Hematopoietic multipotent progenitor cell treated with erythropoietin and hydrocortisone succinate and interleukin-3 and kit ligand, for 17 days (in vitro differentiated cells): ENCODE results near the gene ARHGEF2.

Source experiments
- DNase-seq: peaks from one replicate; pipeline ENCODE4 v3.0.0-alpha.2; 2015; ENCODE audit warnings: low spot score

The ARHGEF2 gene

DNA sequence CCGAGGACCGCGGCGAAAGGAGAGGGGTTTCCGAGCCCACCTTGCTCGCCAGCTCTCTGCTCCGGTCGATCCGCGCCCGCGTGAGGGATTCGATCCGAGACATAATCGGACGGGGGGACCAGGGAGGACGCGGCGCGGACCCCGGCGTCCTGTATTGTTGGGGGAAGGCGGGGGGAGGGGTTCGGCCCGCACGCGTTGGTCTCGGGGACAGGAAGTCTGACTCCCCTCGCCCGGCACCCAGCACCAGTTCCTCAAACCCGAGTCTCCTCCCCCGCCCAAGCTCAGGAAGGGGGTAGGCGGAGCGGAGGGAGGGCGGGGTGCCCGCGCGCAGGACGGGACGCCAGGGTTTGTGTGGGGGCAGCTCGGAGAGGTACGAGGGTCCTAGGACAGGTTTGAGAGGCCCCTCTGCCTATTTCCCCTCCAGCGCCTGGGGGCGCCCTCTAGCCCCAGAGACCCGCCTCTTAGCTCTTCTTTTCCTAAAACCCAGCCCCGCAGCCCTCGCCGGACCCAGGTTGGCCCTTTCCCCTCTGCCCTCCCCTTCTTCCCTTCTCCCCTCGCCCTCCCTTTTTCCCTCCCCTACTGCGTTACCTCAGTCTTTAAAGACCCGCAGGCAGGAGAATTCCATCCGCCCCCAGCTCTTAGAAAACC, at the start of gene ARHGEF2:
Gene ARHGEF2 (minus strand): TSS at position 223 of the 648 bp plus-strand sequence. CDS start 120 bp downstream, at position 103.
- DNase-seq: peak; percentile 77

DNA sequence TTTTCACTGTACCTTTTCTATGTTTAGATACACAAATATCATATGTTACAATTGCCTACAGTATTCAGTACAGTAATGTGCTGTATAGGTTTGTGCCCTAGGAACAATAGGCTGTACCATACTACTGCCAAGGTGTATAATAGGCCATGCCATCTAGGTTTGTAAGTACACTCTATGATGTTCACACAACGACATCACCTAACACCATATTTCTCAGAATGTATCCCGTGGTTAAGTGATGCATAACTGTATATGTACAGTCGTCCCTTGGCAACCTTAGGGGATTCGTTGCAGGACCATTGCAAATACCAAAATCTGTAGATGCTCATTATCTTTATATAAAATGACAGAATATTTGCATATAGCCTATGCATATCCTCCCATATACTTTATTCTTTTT, 48.2 kb upstream of the ARHGEF2 start:
- no peak for DNase-seq

DNA sequence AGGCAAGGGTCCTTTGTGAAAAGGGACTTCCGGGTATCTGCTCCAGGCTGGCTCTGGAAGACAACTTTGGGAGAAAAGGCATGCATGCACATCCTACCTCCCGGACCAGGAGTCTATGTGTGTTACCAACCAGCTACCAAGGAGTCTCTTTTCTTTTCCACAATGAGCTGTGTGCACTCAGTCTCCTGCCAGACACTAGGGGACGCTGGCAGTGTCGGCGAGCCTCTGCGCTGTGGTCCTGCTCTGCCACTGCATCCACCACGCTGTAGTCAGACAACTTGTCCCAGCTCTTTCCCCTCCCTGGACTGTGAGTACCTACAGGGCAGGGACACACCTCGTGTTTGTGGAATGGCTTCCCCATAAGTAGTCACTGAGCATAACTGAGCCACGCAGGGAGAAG, 47.5 kb upstream of the ARHGEF2 start:
- no peak for DNase-seq

DNA sequence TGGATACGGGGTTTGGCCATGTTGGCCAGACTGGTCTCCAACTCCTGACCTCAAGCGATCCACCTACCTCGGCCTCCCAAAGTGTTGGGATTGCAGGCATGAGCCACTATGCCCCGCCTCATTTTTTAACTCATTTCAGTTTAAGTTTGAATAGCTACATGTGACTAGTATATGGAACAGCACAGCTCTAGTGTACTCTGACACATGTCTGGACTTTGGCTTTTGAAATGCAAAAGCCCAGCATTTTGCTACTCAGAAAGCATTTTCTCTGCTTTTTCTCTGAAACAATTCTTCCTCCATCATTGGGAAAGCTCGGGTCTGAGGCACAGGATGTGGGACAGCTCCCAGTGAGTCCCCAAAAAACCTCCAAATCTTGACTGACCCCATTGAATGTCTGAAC, 46.5 kb upstream of the ARHGEF2 start:
- no peak for DNase-seq

DNA sequence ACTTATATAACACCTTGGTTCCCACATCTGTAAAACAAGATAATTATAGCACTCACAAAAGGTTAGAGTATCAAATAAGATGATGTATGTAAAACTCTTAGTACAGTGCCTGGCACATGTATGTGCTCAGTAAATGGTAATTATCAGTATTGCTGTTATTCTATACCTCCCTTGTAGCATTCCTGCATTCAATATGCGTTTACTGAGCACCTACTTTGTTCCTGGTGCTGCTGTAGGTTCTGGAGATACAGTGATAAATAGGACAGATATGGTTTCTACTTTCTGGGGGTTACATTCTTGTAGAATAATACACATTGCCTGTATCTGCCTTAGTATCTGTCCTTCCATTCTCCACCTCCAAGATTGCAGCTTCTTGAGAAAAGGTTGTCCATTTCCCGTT, 43.6 kb upstream of the ARHGEF2 start:
- DNase-seq: no peak

DNA sequence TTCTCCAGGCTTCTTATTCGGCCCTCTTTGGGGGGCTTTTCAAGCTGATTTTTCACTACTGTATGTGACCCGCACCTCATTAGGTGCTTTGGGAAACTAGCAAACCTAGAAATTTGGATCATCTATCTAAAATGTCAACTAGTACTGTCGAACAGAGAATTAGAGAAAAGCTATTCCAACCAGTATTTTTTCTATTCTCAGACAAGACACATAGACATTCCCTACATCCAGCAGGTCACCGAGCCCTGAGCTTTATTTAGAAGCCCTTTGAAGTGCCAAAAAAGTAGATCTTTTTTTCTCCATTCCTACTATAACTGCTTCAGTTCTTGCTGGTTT, 42.7 kb upstream of the ARHGEF2 start:
- DNase-seq: no peak

DNA sequence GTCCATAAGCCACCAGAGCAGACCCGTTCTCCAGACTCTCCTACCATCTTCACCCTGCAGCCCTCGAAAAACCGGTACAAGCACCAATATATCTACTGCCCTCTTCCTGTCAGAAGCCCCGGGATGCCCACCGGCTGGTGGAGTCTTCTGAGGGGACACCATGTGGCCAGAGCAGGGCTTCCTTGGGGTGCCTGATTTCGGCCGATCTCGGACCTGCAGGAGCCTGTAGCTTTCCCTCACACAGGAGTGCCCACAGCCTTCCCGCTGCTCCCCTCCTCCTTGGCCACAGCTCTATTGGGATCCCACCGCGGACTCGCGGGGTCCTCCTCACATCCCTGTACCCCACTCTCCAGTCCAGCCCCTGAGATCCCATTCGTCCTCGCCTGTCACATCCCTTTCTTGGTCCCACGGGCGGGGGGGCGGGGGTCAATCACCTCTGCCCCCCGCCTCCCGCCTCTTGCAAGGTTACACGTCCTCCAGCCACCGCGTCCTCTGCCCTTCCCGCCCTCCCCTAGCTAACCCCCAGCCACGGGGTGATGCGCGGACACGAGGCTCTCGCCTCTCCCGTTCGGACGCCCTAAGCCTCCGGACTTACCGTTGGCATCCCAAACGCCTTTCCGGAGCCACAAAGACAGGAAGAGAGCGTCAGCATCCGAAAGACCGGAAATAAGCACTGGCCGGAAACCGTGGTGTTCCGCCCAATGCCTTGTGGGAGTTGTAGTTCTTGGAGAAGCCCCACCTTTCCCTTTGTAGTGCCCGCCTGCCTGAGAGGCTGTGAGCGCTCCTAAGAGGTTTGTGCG, 42.1 kb upstream of the ARHGEF2 start, which contains the start of gene SSR2:
Gene SSR2 (minus strand): TSS at position 659 of the 800 bp plus-strand sequence. CDS start 784 bp downstream, outside the sequence.
- DNase-seq: peak; percentile 90

DNA sequence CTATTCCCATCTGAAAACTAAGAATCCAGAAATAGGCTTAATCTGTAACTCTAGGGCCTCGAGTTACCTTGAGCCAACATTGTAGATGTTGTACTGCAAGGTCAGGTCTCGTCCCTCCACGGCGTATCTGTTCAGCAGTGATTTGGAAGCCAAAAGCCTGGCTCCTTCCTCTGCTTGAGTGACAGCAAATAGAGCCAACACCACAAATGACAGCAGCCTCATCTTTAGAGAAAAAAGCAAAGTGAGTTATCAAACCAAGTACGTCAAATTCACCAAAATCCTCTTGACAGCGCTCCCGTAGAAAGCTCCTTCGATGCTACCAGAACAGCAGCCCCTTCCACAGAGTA, 41.6 kb upstream of the ARHGEF2 start:
- no peak for DNase-seq

DNA sequence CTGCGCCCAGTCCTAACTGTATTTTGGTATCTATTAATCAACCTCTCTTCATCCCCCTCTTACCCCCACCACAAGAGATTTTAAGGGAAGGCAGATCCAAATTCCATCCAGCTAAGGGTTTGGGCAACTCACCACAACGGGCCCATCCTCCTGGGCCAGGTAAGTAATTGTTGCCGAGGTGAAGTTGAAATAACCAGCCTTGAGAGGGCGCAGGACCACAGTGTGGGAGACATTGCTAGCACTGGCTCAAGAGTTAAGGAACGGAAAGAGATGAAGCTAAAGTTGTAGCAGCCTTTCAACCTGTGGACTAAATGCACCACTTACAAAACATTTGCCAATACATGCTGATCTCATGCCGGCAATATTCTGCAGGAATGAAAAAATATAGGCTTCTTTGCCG, 36.5 kb upstream of the ARHGEF2 start:
- DNase-seq: no peak

DNA sequence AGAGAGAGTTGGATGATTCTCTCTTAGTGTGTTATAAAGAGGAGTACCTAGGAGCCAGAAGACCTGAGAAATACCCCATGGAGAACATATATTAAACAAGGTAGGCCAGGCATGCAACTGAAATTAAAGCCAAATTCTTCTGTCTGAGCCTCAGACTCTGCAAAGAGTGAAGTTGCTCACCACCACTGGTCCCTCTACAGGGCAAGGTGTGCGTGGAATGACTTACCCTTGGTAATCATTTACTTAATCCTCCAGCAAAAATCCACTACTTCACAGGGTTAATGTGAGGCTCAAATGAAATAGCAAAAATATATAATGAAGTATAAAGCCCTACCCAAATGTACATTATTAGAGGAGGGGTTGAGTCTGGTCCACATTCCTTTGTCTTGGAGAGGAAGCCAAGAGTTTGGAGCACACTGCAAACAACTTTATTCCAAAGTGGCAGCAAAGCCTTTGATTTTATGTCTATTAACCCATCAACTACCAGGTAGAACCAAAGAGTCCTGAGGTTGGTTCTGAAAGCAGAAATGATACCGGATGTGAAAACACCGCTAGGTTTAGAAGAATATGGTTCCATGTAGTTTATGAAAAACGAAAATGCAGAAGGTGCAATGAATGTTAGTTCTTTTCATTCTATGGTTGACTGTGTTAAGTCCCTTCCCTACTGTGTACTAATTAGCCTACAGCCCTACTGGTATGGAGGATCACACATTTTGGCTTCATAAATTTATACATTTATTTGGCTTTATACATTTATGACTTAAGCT, 33.9 kb upstream of the ARHGEF2 start:
- no peak for DNase-seq

DNA sequence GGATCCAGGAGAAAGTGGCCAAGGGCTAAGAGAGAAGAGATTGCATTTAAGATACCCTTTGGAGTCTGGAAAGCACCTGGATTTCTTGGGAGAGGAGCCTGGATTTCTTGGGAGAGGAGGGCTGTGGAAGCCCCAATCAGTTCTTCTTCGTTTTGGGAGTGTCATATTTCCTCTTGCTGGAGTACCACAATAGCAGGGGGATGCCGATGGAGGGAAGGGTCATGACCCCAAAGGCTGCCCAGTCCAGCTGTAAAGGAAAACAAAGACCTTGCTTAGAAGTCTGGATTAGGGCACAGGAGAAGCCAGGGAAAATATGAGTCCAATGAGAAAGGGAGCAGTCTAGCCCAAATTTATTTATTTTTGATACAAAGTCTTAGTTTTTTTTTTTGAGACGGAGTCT, 31.1 kb upstream of the ARHGEF2 start:
- DNase-seq: no peak

DNA sequence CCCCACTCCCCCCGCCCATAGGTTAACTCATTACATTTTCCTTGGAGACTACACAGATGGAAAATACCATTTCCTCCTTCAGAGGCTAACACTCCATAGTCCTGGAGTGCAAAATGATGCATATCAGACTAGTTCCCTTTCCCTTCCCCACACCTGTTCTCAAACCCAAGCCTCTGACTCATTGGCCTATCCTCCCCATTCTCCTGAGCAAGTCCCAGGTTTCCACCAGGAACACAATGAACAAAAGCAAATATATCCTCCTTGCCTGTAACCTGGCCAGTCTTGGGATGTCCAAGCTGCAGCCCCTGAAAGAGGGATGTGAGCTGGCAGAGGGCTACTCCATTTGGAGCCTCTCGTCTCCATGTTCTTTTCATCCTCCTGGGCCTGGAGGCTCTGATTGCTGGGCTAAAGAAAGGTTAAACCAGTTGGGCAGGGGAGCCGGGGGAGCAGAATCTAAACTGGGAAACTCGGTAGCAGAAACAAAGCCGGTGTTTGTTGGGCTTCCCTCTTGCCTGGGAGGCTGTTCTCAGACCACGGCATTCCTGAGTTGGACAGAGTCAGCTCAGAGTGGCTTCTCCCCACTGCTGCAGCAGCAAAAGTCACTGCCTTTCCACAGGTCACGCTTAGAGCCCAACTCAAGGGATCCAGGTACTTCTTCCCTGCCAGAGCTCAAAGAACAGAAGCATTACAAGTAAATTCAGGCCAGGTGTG, 28.5 kb upstream of the ARHGEF2 start:
- no peak for DNase-seq

DNA sequence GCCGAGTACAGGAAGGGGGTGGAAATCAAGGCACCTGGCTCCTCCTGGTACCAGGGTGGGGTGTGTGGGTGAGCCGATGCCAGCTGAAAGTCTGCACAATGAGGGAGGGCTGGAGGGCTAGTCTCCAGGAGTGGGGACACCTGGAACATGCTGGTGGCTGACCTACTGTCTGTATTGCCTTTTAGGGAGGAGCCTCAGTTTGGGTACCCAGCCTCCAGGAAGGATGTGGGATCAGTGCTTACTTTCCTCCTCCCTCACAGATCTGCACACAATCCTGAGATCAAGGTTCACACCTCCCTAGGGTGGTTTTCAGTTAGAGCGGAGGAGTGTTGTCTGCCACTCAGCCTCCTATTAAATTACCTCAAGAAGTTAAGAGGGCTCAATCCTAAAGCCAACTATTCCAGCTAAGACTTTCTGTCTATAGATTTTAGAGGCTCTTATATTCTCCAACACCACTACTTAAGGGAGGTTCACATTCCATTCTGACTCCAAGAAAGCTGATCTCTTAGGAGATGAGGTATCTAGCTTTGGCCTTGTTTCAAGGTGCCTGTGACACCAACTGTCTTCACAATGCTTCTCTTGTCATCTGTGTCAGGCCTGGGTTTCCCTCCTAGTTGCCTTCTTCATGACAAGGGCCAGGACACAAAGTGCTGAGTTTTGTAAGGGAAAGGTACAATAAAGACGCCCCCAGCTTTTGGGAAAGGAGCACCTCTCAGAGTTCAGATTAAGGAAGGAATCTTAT, 26.7 kb upstream of the ARHGEF2 start:
- DNase-seq: no peak

DNA sequence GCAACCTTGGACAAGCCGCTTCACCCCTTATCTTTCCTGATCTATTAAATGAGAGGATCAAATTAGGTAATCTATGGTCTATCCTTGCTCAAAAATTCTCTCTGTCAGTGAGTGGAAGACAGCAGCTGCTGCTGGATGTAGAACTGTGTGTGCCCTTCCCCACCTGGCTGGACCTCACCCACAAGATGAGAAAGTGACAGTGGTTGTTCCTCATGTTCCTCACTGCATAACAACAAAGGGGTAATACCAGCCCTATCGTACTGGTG, 25.5 kb upstream of the ARHGEF2 start:
- no peak for DNase-seq

DNA sequence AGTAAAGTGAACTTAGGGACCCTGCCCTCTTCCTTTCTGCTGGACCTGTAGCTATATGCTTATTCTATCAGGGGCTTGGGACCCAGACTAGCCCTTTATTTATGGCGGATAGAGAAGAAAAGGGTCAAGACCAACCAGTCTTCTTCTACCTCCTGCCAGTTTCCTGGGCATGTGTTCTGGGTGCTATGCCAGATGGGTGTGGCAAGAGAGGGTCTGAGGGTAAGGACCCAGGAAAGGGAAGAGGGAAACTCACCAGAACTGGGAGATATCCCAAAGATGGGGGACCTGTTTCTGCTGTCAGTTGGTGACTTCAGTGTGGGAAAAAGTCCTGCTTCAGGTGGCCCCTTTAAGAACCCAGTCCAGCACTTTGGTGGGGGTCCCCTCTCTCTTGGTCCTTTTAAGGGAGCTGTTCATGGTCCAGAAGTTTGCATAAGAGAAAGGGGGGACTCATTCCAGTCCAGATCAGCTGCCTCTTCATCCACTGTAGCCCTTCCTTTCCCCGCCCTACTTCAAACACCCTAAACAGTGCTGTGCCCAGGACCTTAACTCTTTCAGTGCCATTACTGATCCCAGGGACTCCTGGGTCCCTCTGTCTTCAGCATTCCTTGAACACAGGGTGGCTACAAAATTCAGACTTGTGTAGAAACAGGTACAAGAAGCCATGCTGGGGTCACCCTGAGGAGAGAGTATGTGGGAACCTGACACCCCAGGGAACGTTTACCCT, 24.0 kb upstream of the ARHGEF2 start:
- no peak for DNase-seq

DNA sequence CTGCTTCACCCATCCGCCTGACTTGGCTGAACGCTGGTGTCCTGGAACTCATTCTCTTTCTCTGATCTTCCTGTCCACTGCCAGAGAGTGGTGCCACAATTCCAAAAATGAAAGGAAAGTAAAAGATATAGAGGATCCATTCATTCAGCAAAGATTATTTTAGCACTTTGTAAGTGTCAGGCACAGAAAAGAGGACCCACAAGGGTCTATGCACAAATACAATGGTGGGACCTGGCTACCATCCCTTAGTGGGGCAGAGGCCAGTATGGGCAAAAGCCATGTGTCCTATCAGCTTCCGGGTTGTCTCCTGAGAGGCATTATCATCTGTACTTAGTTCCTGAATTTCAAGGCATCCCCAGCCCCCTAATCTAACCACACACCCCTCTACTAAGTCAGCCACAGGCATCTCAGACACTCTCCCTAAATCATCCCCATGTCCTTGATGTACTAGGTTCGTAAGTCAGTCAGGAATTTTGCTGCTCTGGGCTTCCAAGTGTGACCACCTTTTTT, 23.4 kb upstream of the ARHGEF2 start:
- no peak for DNase-seq

DNA sequence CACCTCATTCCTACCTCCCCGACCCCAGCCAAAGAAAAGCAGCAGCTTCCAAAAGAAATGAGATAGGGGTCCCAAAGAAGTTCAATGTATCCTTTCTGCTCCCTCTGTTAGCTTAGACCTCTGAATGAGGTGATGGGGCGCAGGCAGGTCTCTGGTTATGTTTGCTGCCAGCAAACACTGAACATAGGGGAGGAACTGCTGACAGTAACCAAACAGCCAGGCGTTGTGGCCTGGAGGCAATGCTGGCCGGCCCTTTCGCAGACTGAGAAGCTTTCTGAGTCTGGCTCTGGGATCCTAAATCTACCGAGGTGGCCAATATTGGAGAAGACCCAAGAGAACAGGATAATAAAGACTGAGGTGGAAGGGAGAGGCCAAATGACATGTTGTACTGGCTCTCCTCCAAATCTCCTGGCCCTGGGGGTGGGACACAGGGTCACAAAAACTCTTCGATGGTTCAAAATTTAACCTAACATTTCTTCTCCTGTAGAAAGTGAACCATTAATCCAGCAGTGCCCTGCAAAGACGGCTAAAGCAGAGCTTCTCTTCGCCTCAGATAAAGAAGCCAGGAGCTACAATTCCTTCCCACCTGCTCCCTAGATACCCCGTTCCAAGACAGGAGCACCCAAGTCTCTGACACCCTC, 22.8 kb upstream of the ARHGEF2 start:
- no peak for DNase-seq

DNA sequence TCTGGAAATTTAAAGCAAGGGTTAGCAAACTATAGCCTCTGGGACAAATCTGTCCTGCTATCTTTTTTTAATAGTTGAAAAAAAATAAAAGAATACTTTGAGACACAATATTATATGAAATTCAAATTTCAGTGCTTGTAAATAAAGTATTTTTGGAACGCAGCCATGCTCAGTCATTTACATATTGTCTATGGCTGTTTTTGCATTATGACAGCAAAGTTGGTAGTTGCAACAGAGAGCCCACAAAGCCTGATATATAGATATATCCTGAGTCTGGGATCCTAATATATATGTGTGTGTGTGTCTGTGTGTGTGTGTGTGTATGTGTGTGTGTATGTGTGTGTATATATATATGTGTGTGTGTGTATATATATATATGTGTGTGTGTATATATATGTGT, 21.6 kb upstream of the ARHGEF2 start:
- DNase-seq: no peak

DNA sequence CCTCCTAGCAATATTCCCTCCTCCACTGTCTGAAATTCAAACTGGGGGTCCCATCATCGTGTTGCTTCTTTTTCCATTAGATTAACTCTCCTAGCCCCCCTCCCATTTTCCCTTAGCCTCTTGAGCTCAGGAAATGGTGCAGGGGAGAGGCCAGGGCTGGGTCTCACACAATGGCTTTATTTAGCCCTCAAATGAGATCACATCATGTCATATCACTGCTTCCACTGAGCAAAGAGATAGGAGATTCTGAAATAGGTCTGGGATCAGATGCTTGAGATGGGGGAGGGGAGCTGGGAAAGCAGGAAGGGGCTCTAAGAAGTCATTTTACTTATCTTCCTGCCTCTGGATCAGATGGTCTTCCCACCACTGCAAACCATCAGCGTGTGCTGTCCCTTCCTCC, 17.8 kb upstream of the ARHGEF2 start:
- DNase-seq: peak; percentile 1

DNA sequence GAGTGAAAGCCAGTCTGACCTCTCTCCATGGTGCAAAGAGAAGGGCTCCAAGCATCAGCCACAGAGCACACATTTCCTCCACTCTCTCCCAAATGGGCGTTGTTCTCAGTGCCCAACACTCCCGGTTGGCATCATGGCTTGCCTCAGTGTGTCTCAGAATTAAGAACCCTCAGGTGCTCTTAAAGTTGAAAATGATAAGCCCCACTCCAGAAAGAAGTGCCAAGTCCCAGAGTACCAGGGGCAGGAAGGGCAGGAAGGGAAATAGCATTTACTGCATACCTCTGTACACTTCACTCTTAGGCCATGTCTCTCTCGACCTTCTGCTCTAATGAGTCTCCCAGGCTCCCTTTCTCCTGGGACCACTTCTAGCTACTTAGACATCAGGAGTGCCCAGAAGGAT, 15.2 kb upstream of the ARHGEF2 start:
- DNase-seq: no peak
